DMS53 treated with DMSO at 0.1 percent for 48 hours (cell line): ENCODE measurements around the gene TCN1.

Source experiments
- DNase-seq: peaks from one replicate; lab custom pipeline; 2025; ENCODE audit not compliant: unreplicated experiment; lab: John Stamatoyannopoulos, UW

Gene TCN1

GRCh38 chr11:59810189-59810910 lies 55.9 kb downstream of the TCN1 start, which contains the start of gene MRPL16:
Gene MRPL16, minus strand, starts transcription at chr11:59810778. Its CDS starts 120 bp downstream, at chr11:59810658.
- peak; percentile 66 for DNase-seq

GRCh38 chr11:59807047-59807610 lies 59.2 kb downstream of the TCN1 start:
- DNase-seq = no peak

GRCh38 chr11:59804061-59804460 lies 62.2 kb downstream of the TCN1 start:
- DNase-seq = no peak
